ENCODE measurements around the gene PIGL.
A peak's percentile ranks its signal among the peaks of the same experiment; 100 is the strongest.
"Not testable (repeated sequence)": the region's sequence is repeated elsewhere in the genome, so short reads cannot be mapped to it uniquely, and the experiment has no call there.

PIGL gene

GRCh38 chr17:16281351-16281750 is 64.3 kb downstream of the PIGL start:
- no peak for DNase-seq

- no peak for DNase-seq
Observed at GRCh38 chr17:16282522-16282921, 65.5 kb downstream of the PIGL start.

DNA sequence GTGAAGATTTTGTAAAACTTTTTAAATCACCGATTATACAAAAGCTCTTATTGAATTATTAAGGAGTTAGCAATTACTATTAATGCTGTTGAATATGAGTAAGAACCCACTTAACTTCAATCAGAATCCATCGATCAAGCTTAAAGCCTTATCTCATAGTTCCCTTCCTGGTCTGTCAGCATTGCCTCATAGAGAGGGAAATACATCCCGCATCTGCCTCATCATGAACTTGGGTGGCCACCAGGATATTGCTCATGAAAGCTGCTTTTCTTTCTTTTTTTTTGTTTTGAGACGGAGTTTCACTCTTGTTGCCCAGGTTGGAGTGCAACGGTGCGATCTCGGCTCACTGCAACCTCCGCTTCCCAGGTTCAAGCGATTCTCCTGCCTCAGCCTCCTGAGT is 66.7 kb downstream of the PIGL start:
- no peak for DNase-seq

- DNase-seq, result no peak
Observed at GRCh38 chr17:16285646-16286008, 68.6 kb downstream of the PIGL start.

DNA sequence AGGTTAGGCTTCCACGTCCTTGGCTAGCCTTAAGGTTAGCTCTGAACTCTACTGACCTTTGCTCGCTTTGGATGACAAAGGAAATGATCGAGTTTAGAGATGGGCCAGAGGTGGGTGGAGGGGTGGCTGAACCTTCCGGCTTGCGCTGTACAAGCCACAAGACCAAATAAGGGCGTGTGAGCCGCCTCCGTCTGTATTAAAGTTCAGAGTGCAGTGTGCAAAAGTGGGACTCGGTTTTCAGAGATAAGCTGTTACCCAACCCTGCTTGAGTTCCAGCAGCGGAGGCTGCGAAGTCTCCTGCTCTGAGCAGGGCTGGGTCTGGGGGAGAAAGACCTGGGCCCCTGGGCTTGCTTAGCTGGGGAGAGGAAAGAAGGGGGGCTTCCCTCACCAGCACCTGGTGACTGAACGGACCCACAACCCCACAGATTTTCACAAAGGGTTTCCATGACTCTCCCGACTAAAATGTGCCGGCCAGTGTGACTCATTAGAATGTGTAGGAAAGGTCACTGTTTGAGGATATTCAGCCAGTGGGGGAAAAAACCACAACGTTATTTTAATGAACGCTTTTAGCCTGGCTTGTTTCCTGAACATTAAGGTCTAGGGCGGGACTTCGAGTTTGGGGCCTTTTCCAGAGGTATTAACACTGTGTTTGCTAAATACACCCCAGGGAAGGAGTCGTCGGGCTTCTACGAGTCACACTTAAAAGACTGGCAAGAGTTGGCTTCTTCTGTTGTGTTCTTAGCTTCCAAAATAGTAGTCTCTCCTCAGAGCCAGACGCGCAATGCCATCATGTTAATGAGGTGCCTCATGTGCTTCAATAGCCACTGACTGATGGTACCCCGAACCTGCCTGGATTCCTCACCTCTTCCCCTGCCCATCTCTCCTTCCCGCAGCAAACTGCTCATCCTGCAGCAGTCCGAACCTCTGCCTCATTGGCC is 69.3 kb downstream of the PIGL start:
- peak; percentile 8 for DNase-seq

DNA sequence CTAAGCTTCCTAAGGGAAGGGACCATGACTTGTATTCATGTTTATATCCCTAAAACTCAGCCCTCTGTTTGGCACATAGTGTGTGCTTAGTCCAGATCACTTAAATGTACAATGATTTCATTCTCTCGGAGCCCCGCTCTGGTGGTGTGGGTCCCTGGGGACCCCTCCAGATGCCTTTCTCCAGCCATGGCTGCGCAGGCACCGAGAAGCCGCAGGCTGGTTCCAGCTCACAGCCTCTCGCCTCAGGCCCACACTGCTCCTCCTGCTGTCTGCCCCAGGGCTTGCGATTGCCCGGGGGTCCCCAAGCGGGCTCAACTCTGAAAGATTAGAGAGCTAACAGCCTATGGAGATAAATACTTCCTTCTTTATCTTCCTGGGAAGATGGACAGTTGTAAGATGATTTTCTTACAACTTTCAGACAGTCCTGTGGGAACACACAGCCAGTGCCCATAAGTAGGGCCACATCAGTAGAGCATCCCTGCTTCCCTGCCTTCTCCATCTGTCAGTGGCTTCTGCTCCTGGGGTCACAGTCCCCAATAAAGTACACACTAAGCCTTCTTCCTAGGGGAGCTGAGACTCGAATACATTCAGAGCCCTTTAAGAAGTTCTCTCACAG is 70.0 kb downstream of the PIGL start:
- DNase-seq, result no peak

DNA sequence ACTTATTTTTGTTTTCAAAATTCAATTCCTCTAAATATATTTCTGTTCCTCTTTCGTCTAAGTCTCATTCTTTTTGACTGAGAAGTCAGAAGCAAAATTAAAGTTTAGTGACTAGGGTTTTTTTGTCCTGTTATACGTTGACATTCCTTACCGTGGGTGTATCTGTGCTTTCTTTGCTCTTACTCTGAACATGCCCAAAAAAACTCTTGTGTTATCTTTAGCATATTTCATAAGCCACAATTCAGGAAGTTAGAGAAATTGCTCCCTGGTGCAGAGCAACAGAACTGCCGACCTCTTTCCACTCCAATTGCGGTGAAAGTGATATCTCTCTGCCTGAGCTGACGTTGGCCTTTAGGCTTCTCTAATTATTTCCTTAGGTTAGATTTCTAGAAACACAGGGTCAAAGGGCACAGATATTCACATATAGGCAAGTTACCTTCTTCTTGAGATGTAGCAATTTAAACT is 70.6 kb downstream of the PIGL start:
- no peak for DNase-seq

DNA sequence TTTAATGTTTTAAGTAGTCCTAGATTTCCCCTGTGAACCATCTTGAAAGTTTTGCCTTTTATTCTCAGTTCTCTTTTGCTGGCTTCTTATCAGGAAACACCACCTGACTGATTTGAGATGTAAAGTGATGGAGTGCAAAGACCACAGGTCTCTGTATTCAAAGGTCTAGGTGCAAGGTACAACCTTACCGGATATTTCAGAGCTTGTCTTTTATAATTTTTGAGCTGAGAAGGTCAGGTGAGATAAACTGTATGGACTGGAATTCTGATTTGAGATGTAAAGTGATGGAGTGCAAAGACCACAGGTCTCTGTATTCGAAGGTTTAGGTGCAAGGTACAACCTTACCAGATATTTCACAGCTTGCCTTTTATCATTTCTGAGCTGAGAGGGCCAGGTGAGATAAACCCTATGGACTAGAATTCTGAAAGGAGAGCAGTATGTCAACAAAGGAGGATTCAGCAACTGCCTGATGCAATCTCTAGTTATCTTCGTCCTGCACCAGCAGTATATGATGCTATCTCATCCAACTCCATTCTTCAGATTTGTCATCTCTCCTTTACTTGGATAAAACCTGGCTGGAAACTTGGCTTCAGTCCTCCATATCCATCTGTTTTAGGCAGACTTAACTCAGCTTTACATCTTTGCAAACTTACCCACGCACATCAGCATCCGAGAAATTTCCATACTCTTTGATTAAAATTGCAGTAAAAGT is 72.0 kb downstream of the PIGL start:
- no peak for DNase-seq

DNA sequence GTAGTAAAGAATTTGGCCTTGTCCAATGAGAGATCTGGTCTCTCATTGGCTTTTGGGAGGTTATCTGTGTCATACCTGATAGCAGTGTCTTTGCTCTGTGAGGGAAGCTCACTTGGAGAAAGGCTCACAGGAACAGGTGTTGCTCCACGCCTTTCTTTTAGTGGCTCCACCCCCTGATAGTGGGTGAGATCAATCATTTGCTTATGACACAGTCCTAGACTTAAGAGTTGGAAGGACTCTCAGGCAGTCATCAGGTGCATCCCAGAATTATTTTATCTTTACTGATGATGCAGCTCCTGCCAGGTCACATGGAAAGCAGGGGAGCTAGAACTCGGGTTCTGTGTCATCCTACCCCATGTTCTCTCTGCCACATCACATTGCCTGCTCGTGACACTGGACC is 76.9 kb downstream of the PIGL start:
- DNase-seq, result no peak

DNA sequence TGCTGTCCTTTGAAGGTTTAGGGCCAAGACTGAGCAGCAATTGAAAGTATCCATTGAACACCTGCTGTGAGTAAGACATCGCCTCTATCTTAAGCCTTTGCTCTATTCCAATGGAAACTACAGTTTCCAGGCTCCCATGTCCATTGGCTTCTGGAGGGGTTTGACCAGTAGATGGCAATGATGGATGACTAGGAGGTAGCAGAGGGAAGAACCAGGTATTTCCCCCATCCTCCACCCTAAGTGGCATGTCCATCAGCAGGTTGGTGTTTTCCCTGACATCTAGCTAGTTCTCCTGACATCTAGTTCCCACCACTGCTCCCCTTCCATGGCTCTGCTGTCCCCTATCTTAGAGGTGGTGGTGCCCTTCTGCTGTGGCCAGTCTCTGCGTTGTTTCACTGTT is 77.5 kb downstream of the PIGL start:
- no peak for DNase-seq

DNA sequence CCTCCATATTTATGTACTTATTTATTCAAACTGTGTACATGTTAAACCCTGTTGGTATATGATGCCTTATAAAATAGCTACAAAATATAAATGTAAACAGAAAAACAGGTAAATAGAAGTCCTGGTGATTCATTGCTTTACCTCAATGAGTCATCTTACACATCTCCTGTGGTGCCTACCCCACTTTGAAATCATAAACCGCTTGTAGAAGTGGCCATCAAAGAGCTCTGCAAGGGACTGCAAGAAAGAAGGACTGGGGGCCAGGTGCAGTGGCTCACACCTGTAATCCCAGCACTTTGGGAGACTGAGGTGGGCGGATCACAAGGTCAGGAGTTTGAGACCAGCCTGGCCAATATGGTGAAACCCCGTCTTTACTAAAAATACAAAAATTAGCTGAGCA is 79.1 kb downstream of the PIGL start:
- peak; percentile 72 for DNase-seq

- DNase-seq, result no peak
Observed at GRCh38 chr17:16297367-16298139, 80.5 kb downstream of the PIGL start.

- DNase-seq, result no peak
Observed at GRCh38 chr17:16298140-16298662, 81.2 kb downstream of the PIGL start.

GRCh38 chr17:16300554-16300953 is 83.5 kb downstream of the PIGL start:
- no peak for DNase-seq

- DNase-seq, result no peak
Observed at GRCh38 chr17:16301963-16302855, 85.2 kb downstream of the PIGL start.

DNA sequence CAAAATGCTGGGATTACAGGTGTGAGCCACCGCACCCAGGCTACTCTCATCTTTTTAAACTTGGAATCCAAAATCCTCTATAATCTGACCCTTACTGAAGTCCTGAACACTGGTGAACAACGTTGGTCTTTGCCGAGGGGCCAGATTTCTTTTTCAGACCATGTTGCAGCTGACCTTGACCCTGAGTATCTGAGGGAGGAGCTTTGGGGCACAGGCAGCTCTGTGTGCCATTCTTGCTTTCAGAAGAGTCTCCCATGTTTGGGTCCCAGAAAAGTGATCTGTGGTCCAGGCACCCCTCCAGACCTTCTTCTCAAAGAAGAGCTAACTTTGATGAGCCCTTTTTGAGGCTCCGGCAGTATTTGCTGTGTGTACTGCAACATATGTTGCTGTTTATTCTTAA is 85.8 kb downstream of the PIGL start:
- DNase-seq, result no peak

GRCh38 chr17:16304830-16305229 is 87.8 kb downstream of the PIGL start:
- DNase-seq, result peak; percentile 38

DNA sequence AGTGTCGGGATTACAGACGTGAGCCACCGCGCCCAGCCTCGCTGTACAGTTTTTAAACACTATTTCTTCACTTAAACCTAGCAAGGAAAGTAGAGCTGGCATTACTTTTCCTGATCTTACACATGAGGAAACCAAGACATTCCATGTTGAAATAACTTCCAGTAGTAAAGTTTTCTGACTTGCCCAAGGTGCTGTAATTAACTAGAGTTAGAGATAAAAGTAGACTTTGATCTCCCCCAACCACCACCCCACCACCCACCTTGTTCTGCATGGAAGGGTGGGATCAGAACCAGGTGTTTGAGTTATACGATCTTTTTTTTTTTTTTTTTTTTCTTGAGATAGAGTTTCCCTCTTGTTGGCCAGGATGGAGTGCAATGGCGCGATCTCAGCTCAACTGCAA is 89.2 kb downstream of the PIGL start:
- DNase-seq, result no peak

DNA sequence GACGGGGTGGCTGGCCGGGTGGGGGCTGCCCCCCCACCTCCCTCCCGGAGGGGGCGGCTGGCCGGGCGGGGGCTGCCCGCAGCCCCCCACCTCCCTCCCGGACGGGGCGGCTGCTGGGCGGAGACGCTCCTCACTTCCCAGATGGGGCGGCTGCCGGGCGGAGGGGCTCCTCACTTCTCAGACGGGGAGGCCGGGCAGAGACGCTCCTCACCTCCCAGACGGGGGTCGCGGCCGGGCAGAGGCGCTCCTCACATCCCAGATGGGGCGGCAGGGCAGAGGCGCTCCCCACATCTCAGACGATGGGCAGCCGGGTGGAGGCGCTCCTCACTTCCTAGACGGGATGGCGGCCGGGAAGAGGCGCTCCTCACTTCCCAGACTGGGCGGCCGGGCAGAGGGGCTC is 95.1 kb downstream of the PIGL start:
- not testable (repeated sequence) for DNase-seq

- DNase-seq, result peak; percentile 11
Observed at GRCh38 chr17:16313139-16314090, 96.4 kb downstream of the PIGL start.
